HCT116 (cell line): ENCODE results near the gene RAB40C. TPM values are rescaled to one million over a fixed set of nuclear protein-coding genes. Genes with fewer than 3 reads are reported as not detected.
A peak's percentile ranks its signal among the peaks of the same experiment; 100 is the strongest.

Source experiments
- ATAC-seq: fragments of 200-7000 bp; cut with Tn5 transposase; 2 replicates; pipeline ENCODE4 v1.9.1; 2020; ENCODE audit warnings: mild to moderate bottlenecking, moderate library complexity
- BruUV-seq: library from RNA; stranded (reverse); fragments of 400-500 nt; replicated peaks from 2 replicates; lab custom pipeline; 2021; lab: Mats Ljungman, UMichigan
- CTCF ChIA-PET: fragments of 300-600 bp; sonication (Branson Sonifier 250); formaldehyde crosslinking; loops from one replicate; lab custom pipeline; 2021; ENCODE audit warnings: antibody characterized with exemption; lab: Charles Lee
- POLR2A ChIA-PET: fragments of 300-600, 350-600 bp; sonication (Branson Sonifier 250); formaldehyde crosslinking; loops from one replicate; lab custom pipeline; 2021; ENCODE audit warnings: antibody characterized with exemption; lab: Charles Lee
- RAD21 ChIA-PET, 2 experiments: fragments of 300-600 bp; sonication (Branson Sonifier 250); formaldehyde crosslinking; loops; one replicate each; lab custom pipeline; 2023; ENCODE audit warnings: low total read pairs in 2 of 2; ENCODE audit not compliant: uncharacterized antibody in 2 of 2, unreplicated experiment in 2 of 2, low non-redundant PET in 1 of 2; lab: Charles Lee
- DNase-seq: peaks from one replicate; pipeline ENCODE4 v3.0.0-alpha.2; 2010; ENCODE audit warnings: low read depth, low spot score
- H2AFZ ChIP-seq: fragments of 200-600 bp; shearing (Covaris generic), sonication (generic); 2 replicates; pipeline ENCODE4 v1.6.1; 2017; ENCODE audit warnings: low read depth, mixed run types, mixed read lengths, antibody characterized with exemption, low read length; ENCODE audit not compliant: poor library complexity, severe bottlenecking
- H3K27ac ChIP-seq: 2 replicates; pipeline ENCODE4 v1.5.1; 2012; ENCODE audit warnings: low read depth, low read length
- H3K27me3 ChIP-seq: fragments of 200-600 bp; sonication (generic); 2 replicates; pipeline ENCODE4 v1.6.1; 2016; ENCODE audit warnings: mixed run types, low read length, mixed read lengths; ENCODE audit not compliant: insufficient read depth
- H3K36me3 ChIP-seq, 2 experiments: fragments of 200-500 bp in 1 of 2; fragments of 200-600 bp in 1 of 2; sonication (Bioruptor generic) in 1 of 2; sonication (generic) in 1 of 2; 2 replicates each; pipeline versions ENCODE4 v1.5.1 to v1.6.1; 2014 to 2016; ENCODE audit warnings: low read length in 2 of 2, inconsistent platforms in 1 of 2, mixed read lengths in 1 of 2, mixed run types in 1 of 2; ENCODE audit not compliant: insufficient read depth in 2 of 2, control insufficient read depth in 1 of 2
- H3K4me1 ChIP-seq, 2 experiments: fragments of 200-600 bp in 1 of 2; sonication (generic) in 1 of 2; 2 replicates each; pipeline versions ENCODE4 v1.5.1 to v1.6.1; 2012 to 2017; ENCODE audit warnings: low read length in 2 of 2, inconsistent platforms in 1 of 2, mild to moderate bottlenecking in 1 of 2, mixed read lengths in 1 of 2, mixed run types in 1 of 2, moderate library complexity in 1 of 2; ENCODE audit not compliant: insufficient read depth in 2 of 2, control insufficient read depth in 1 of 2
- H3K4me2 ChIP-seq: fragments of 200-600 bp; sonication (generic); 2 replicates; pipeline ENCODE4 v1.6.1; 2017; ENCODE audit warnings: mixed run types, low read length, mixed read lengths
- H3K4me3 ChIP-seq, 2 experiments: fragments of 200-600 bp in 1 of 2; sonication (generic) in 1 of 2; replicated peaks in 1 of 2; 2 replicates each; pipeline ENCODE4 v1.5.1; 2011 to 2016; ENCODE audit warnings: low read length in 2 of 2, control low read depth in 1 of 2, low read depth in 1 of 2, mild to moderate bottlenecking in 1 of 2, mixed read lengths in 1 of 2, mixed run types in 1 of 2
- H3K79me2 ChIP-seq: fragments of 200-600 bp; sonication (generic); 2 replicates; pipeline ENCODE4 v1.6.1; 2017; ENCODE audit warnings: mild to moderate bottlenecking, mixed run types, low read length, moderate library complexity, mixed read lengths; ENCODE audit not compliant: insufficient read depth
- H3K9ac ChIP-seq: fragments of 200-600 bp; sonication (generic); 2 replicates; pipeline ENCODE4 v1.6.1; 2016; ENCODE audit warnings: low read length, mixed read lengths
- H3K9me2 ChIP-seq: fragments of 200-600 bp; sonication (generic), shearing (Covaris generic); 2 replicates; pipeline ENCODE4 v1.6.1; 2017; ENCODE audit warnings: mixed run types, mild to moderate bottlenecking, moderate library complexity; ENCODE audit not compliant: insufficient read depth
- H3K9me3 ChIP-seq, 2 experiments: fragments of 200-500 bp in 1 of 2; fragments of 200-600 bp in 1 of 2; sonication (Bioruptor generic) in 1 of 2; sonication (generic) in 1 of 2; 2 replicates each; pipeline ENCODE4 v1.6.1; 2014 to 2017; ENCODE audit warnings: low read length in 2 of 2, mixed read lengths in 2 of 2, inconsistent platforms in 1 of 2, low read depth in 1 of 2, mild to moderate bottlenecking in 1 of 2, mixed run types in 1 of 2, moderate library complexity in 1 of 2; ENCODE audit not compliant: control insufficient read depth in 1 of 2, insufficient read depth in 1 of 2
- H4K20me1 ChIP-seq: fragments of 200-600 bp; sonication (generic), shearing (Covaris generic); 2 replicates; pipeline ENCODE4 v1.6.1; 2017; ENCODE audit warnings: mixed run types, mild to moderate bottlenecking, moderate library complexity; ENCODE audit not compliant: insufficient read depth
- ATF3 ChIP-seq: IDR thresholded peaks from 2 replicates; pipeline ENCODE4 v1.6.1; 2012
- CBX3 ChIP-seq: IDR thresholded peaks from 2 replicates; pipeline ENCODE4 v1.6.1; 2012; ENCODE audit warnings: low read depth
- CTCF ChIP-seq, 3 experiments: fragments of 200-600 bp in 1 of 3; sonication (generic) in 1 of 3; IDR thresholded peaks in 2 of 3; conservative IDR thresholded peaks in 1 of 3; 2 replicates each; pipeline ENCODE4 v1.5.1; 2012 to 2017; ENCODE audit warnings: low read depth in 2 of 3, low read length in 2 of 3, antibody characterized with exemption in 1 of 3, borderline replicate concordance in 1 of 3, control low read depth in 1 of 3, mild to moderate bottlenecking in 1 of 3, mixed read lengths in 1 of 3, mixed run types in 1 of 3, moderate library complexity in 1 of 3; ENCODE audit not compliant: insufficient read depth in 1 of 3
- ELF1 ChIP-seq: IDR thresholded peaks from 2 replicates; pipeline ENCODE4 v1.6.1; 2012; ENCODE audit warnings: low read depth, borderline replicate concordance
- EZH2 ChIP-seq: fragments of 200-600 bp; sonication (generic); IDR thresholded peaks from 2 replicates; pipeline ENCODE4 v1.6.1; 2017; ENCODE audit warnings: antibody characterized with exemption, mixed run types
- EZH2phosphoT487 ChIP-seq: fragments of 200-600 bp; IDR thresholded peaks from 2 replicates; pipeline ENCODE4 v1.6.1; 2018; ENCODE audit warnings: antibody characterized with exemption, borderline replicate concordance
- FOSL1 ChIP-seq: IDR thresholded peaks from 2 replicates; pipeline ENCODE4 v1.6.1; 2012; ENCODE audit warnings: low read depth
- JUND ChIP-seq: IDR thresholded peaks from 2 replicates; pipeline ENCODE4 v1.6.1; 2012
- MAX ChIP-seq: IDR thresholded peaks from 2 replicates; pipeline ENCODE4 v1.6.1; 2012
- POLR2A ChIP-seq: IDR thresholded peaks from 2 replicates; pipeline ENCODE4 v1.7.0; 2011; ENCODE audit warnings: borderline replicate concordance; ENCODE audit not compliant: insufficient read depth, insufficient read length; ENCODE audit errors: extremely low read depth
- POLR2AphosphoS5 ChIP-seq: IDR thresholded peaks from 2 replicates; pipeline ENCODE4 v1.6.1; 2011; ENCODE audit warnings: mild to moderate bottlenecking, low read depth, low read length, moderate library complexity
- RAD21 ChIP-seq: IDR thresholded peaks from 2 replicates; pipeline ENCODE4 v1.6.1; 2012; ENCODE audit warnings: low read depth, mild to moderate bottlenecking
- REST ChIP-seq: IDR thresholded peaks from 2 replicates; pipeline ENCODE4 v1.6.1; 2012; ENCODE audit warnings: low read depth
- SP1 ChIP-seq: IDR thresholded peaks from 2 replicates; pipeline ENCODE4 v1.6.1; 2012; ENCODE audit warnings: low read depth
- TCF7L2 ChIP-seq: IDR thresholded peaks from 2 replicates; pipeline ENCODE4 v1.7.0; 2011; ENCODE audit warnings: borderline replicate concordance, inconsistent platforms; ENCODE audit not compliant: insufficient read depth, insufficient read length; ENCODE audit errors: extremely low read depth
- YY1 ChIP-seq: IDR thresholded peaks from 2 replicates; pipeline ENCODE4 v1.6.1; 2011; ENCODE audit warnings: low read length, low read depth, moderate library complexity, mild to moderate bottlenecking; ENCODE audit not compliant: insufficient replicate concordance; ENCODE audit errors: extremely low read depth
- ZBTB33 ChIP-seq: IDR thresholded peaks from 2 replicates; pipeline ENCODE4 v1.6.1; 2011; ENCODE audit warnings: mild to moderate bottlenecking, low read length, moderate library complexity; ENCODE audit not compliant: insufficient replicate concordance; ENCODE audit errors: extremely low read depth
- ZFX ChIP-seq: fragments of 450-650 bp; IDR thresholded peaks from 2 replicates; pipeline ENCODE4 v1.6.1; 2017
- ZNF274 ChIP-seq: fragments of 200-500 bp; sonication (Bioruptor generic); IDR thresholded peaks from 2 replicates; pipeline ENCODE4 v1.6.1; 2014; ENCODE audit warnings: mild to moderate bottlenecking, low read depth, low read length, inconsistent platforms
- intact Hi-C: fragments of 100-400 bp; cut with micrococcal nuclease; formaldehyde crosslinking; loops from 2 replicates; pipeline ENCODE4 v1.10.0; 2022
- total RNA-seq: library from RNA; stranded (reverse); gene quantifications from one replicate; pipeline ENCODE4 v1.2.1, GENCODE V29; 2021; ENCODE audit not compliant: unreplicated experiment

The RAB40C gene
- total RNA-seq, 1 experiment from 2014 or later = 14.1 TPM

- Histone ChIP-seq H2AFZ (no peak overlapping the region), H3K4me3 (no peak overlapping the region), H3K36me3 (no peaks in the 10 kb centered on the region), H3K27ac (peak overlapping the region; percentile 83), H3K79me2 (no peaks in the 10 kb centered on the region), H3K27me3 (no peaks in the 10 kb centered on the region), H3K9ac (peak overlapping the region; percentile 57), H4K20me1 (no peaks in the 10 kb centered on the region), H3K9me2 (no peaks in the 10 kb centered on the region), H3K4me2 (peak overlapping the region; percentile 61), H3K9me3 (no peaks in the 10 kb centered on the region), H3K4me1 (peaks cover 37 to 60% of the 10 kb centered on the region in 2 experiments)
- BruUV-seq = no TSS peak
- intact Hi-C loops = loop anchor here (5.0 kb wide), 1 partner anchor 34 kb away; the partner anchor contains the start of gene RAB40C
- DNase-seq = no peak
- ChIA-PET POLR2A (no interaction called here), CTCF (no interaction called here), RAD21 (no interaction called here)
- peak; percentile 13 for ATAC-seq
- TF ChIP-seq POLR2AphosphoS5 = no peak
- no peak for TF ChIP-seq ZBTB33
- no peak for TF ChIP-seq ATF3
- TF ChIP-seq RAD21 = no peak
- no peak for TF ChIP-seq ZNF274
- no peak for TF ChIP-seq YY1
- TF ChIP-seq EZH2phosphoT487 = no peak
- no peak for TF ChIP-seq FOSL1
- no peak for TF ChIP-seq JUND
- no peak for TF ChIP-seq EZH2
- TF ChIP-seq MAX = no peak
- TF ChIP-seq POLR2A = no peak
- TF ChIP-seq TCF7L2 = no peak
- TF ChIP-seq ZFX = no peak
- TF ChIP-seq CTCF (IDR thresholded peaks at IDR 0.05 in 2 of 3, conservative IDR thresholded peaks at IDR 0.05 in 1 of 3; ENCODE audit: borderline replicate concordance in 1 of 3, insufficient read depth in 1 of 3, low read depth in 2 of 3, low read length in 2 of 3) = no peak
- TF ChIP-seq REST = no peak
- no peak for TF ChIP-seq ELF1
- no peak for TF ChIP-seq CBX3
- no peak for TF ChIP-seq SP1
These were observed 36.3 kb downstream of the RAB40C start for GRCh38 chr16:625977-626765.
